Lower leg skin (tissue), 4 donors: ENCODE results near the gene MCRIP1. TPM values are rescaled to one million over a fixed set of nuclear protein-coding genes. Genes with fewer than 3 reads are reported as not detected.
A peak's percentile ranks its signal among the peaks of the same experiment; 100 is the strongest.

ENCODE experiments used
- DNase-seq, 2 donors: peaks; one replicate each; pipeline ENCODE4 v3.0.0-alpha.2; 2019; ENCODE audit warnings: low spot score in 2 of 2
- H3K4me3 ChIP-seq: fragments of 200-600 bp; sonication (generic); 2 replicates; pipeline ENCODE4 v1.5.1; 2017; ENCODE audit warnings: mild to moderate bottlenecking, low read depth; ENCODE audit not compliant: poor library complexity, severe bottlenecking
- POLR2A ChIP-seq, 2 donors: fragments of 450-650 bp; IDR thresholded peaks; one replicate each; pipeline ENCODE4 v1.6.1; 2016 to 2017; ENCODE audit warnings: antibody characterized with exemption in 2 of 2, mild to moderate bottlenecking in 1 of 2, moderate library complexity in 1 of 2
- WGBS, 2 donors: methylation state at CpG; one replicate each; pipeline ENCODE4 v1.1.5; 2018; 5-methylcytosine and 5-hydroxymethylcytosine counted together
- intact Hi-C: fragments of 100-400 bp; cut with DNase I; formaldehyde crosslinking; loops from one replicate; pipeline ENCODE4 v1.15.0; 2023; ENCODE audit warnings: low total_unique reads
- total RNA-seq, 4 donors: library from RNA; depleted of rRNA; stranded (reverse); fragments of >200 nt; gene quantifications; one replicate each; pipeline ENCODE4 v1.1.0, GENCODE V29; 2016
- TF ChIP-seq, protein P1 (sequence below), 3 donors: fragments of 450-650 bp; IDR thresholded peaks; one replicate each; pipeline ENCODE4 v1.5.1; 2016; ENCODE audit warnings: antibody characterized with exemption in 3 of 3, mild to moderate bottlenecking in 3 of 3, moderate library complexity in 2 of 3

The MCRIP1 gene
- total RNA-seq, 4 donors from 2014 or later, result 21.6 to 41.0 (median 28.8) TPM

DNA sequence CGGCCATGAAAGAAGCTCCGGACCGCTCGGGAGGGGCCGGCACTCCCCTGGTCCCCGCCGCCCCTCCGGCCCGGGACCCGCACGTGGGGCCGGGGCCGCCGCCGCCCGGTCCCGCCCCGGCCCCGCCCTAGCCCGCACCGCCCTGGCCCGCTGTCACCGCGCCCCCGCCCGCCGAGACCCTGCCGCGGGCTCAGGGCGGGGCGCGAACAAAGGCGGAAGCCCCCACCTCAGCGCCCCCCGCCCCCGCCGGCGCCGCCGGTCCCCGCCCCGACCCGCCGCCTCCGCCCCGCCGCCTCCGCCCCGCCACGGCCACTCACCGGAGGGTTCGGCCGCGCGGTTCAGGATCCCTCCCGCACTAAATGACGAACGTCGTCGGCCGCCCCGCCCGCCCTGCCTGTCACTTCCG, 37.9 kb upstream of the MCRIP1 start, which contains the start of gene ARHGDIA:
ARHGDIA (minus strand) TSS at position 357 of the 406 bp plus-strand sequence. CDS start 1,407 bp downstream, outside the sequence.
- WGBS, 2 donors, result no CpG with 5 or more reads among the region's 64 CpGs
- H3K4me3 ChIP-seq, result peak within 1 kb of the TSS; percentile 86
- intact Hi-C loops, result no loop called here
- TF ChIP-seq, protein P1, sequence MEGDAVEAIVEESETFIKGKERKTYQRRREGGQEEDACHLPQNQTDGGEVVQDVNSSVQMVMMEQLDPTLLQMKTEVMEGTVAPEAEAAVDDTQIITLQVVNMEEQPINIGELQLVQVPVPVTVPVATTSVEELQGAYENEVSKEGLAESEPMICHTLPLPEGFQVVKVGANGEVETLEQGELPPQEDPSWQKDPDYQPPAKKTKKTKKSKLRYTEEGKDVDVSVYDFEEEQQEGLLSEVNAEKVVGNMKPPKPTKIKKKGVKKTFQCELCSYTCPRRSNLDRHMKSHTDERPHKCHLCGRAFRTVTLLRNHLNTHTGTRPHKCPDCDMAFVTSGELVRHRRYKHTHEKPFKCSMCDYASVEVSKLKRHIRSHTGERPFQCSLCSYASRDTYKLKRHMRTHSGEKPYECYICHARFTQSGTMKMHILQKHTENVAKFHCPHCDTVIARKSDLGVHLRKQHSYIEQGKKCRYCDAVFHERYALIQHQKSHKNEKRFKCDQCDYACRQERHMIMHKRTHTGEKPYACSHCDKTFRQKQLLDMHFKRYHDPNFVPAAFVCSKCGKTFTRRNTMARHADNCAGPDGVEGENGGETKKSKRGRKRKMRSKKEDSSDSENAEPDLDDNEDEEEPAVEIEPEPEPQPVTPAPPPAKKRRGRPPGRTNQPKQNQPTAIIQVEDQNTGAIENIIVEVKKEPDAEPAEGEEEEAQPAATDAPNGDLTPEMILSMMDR (IDR thresholded peaks at IDR 0.05), result no peak
- TF ChIP-seq POLR2A (IDR thresholded peaks at IDR 0.05), result no peak
- no peak for DNase-seq

DNA sequence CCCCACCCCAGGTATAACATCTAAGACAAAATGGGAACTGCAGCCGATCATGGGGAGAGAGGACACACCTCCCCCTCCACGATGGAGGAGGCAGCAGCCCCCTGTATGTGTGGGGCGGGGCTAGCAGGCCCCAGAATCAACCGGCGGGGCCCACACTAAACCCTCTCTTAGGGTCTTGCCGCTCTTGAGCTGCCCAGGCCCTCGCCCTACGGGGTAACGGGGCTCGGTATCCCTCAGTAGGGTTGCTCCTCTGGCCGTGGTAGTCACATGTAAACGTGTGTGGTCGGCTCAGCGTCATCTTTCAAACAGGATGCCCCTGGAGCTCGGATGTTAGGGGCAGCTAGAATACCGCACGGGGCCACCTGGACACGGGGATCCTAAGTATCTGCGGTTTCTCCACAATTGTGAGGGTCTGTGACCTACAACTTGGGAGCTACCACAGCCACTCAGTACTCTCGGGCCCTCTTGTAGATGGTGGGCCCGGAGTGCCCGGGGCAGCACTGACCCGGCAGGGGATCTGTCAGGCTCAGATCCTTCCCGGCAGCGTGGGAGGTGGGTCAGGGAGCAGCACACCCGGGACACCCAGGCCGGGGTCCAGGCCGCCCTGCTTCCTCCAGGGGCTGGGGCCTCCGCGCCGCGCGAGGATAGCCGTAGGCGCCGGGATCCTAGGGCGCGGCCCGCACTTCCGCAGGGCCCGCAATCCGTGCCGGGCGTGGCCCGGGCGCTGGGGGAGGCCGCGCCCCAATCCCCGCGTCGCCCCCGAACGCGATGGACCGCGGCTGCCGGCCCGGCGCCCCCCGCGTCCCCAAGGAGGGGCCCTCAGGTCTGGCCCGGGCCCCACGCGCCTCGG, 37.3 kb upstream of the MCRIP1 start:
- peak in 1 of 2 donors; percentile 90 for DNase-seq
- no peak for TF ChIP-seq POLR2A (IDR thresholded peaks at IDR 0.05)
- TF ChIP-seq, protein P1 (IDR thresholded peaks at IDR 0.05), result no peak
- 4 to 6% methylated on average over 21 to 27 of the region's 65 CpGs for WGBS, 2 donors
- peak overlapping the region; percentile 56 for H3K4me3 ChIP-seq
- intact Hi-C loops, result no loop called here

- no peak for DNase-seq
- TF ChIP-seq, protein P1 (IDR thresholded peaks at IDR 0.05), result peak in 1 of 3 donors; percentile 41
- no peak for TF ChIP-seq POLR2A (IDR thresholded peaks at IDR 0.05)
- WGBS, 2 donors, result 55 to 60% methylated on average over 25 to 42 of the region's 52 CpGs
- H3K4me3 ChIP-seq, result no peak overlapping the region
- intact Hi-C loops, result no loop called here
Measured at GRCh38 chr17:81869221-81870130, 36.4 kb upstream of the MCRIP1 start.

GRCh38 chr17:81868674-81869220, 35.7 kb upstream of the MCRIP1 start:
- TF ChIP-seq POLR2A (IDR thresholded peaks at IDR 0.05), result no peak
- TF ChIP-seq, protein P1 (IDR thresholded peaks at IDR 0.05), result no peak
- DNase-seq, result no peak
- intact Hi-C loops, result no loop called here
- H3K4me3 ChIP-seq, result no peak overlapping the region
- 74 to 76% methylated on average over 23 to 26 of the region's 30 CpGs for WGBS, 2 donors

GRCh38 chr17:81867991-81868673, 35.0 kb upstream of the MCRIP1 start:
- H3K4me3 ChIP-seq, result no peak overlapping the region
- TF ChIP-seq POLR2A (IDR thresholded peaks at IDR 0.05), result no peak
- TF ChIP-seq, protein P1 (IDR thresholded peaks at IDR 0.05), result no peak
- intact Hi-C loops, result no loop called here
- DNase-seq, result no peak
- WGBS, 2 donors, result 73 to 74% methylated on average over 9 to 26 of the region's 28 CpGs
